Measurements from ENCODE around the gene CHD5.

Gene CHD5

GRCh38 chr1:6057170-6057845, 122.8 kb downstream of the CHD5 start:
- no peaks in the 10 kb centered on the region for H3K9me3 ChIP-seq (ENCODE audit: low read depth, low read length)
- no peak for DNase-seq (ENCODE audit: low read depth, low spot score)
- H3K36me3 ChIP-seq (ENCODE audit: insufficient read depth, low read length), result no peaks in the 10 kb centered on the region
- no peak overlapping the region for H3K9ac ChIP-seq (ENCODE audit: insufficient read length)
- no peak overlapping the region for H3K4me3 ChIP-seq
- no peak for TF ChIP-seq EZH2 (IDR thresholded peaks at IDR 0.05)
- TF ChIP-seq POLR2AphosphoS5 (IDR thresholded peaks at IDR 0.05; ENCODE audit: borderline replicate concordance, low read depth, low read length), result no peak
- H3K27ac ChIP-seq, result no peak overlapping the region

GRCh38 chr1:6056572-6056948, 123.6 kb downstream of the CHD5 start:
- H3K9me3 ChIP-seq (ENCODE audit: low read depth, low read length), result no peaks in the 10 kb centered on the region
- no peak overlapping the region for H3K4me3 ChIP-seq
- no peak for TF ChIP-seq EZH2 (IDR thresholded peaks at IDR 0.05)
- no peak for TF ChIP-seq POLR2AphosphoS5 (IDR thresholded peaks at IDR 0.05; ENCODE audit: borderline replicate concordance, low read depth, low read length)
- no peak for TF ChIP-seq FOXP2 (optimal IDR thresholded peaks at IDR 0.05; ENCODE audit: control extremely low read depth, extremely low read length, insufficient read depth)
- no peaks in the 10 kb centered on the region for H3K36me3 ChIP-seq (ENCODE audit: insufficient read depth, low read length)
- no peak for DNase-seq (ENCODE audit: low read depth, low spot score)
- H3K27ac ChIP-seq, result no peak overlapping the region
- no peak overlapping the region for H3K9ac ChIP-seq (ENCODE audit: insufficient read length)

GRCh38 chr1:6054596-6054995, 125.5 kb downstream of the CHD5 start:
- TF ChIP-seq POLR2AphosphoS5 (IDR thresholded peaks at IDR 0.05; ENCODE audit: borderline replicate concordance, low read depth, low read length) (no peak), FOXP2 (optimal IDR thresholded peaks at IDR 0.05; ENCODE audit: control extremely low read depth, extremely low read length, insufficient read depth) (no peak), EZH2 (IDR thresholded peaks at IDR 0.05) (no peak)
- Histone ChIP-seq H3K9me3 (ENCODE audit: low read depth, low read length) (no peaks in the 10 kb centered on the region), H3K27ac (no peak overlapping the region), H3K36me3 (ENCODE audit: insufficient read depth, low read length) (no peaks in the 10 kb centered on the region), H3K4me3 (no peak overlapping the region), H3K9ac (ENCODE audit: insufficient read length) (no peak overlapping the region)
- no peak for DNase-seq (ENCODE audit: low read depth, low spot score)

- DNase-seq (ENCODE audit: low read depth, low spot score), result no peak
- no peak overlapping the region for H3K9ac ChIP-seq (ENCODE audit: insufficient read length)
- no peak overlapping the region for H3K27ac ChIP-seq
- TF ChIP-seq FOXP2 (optimal IDR thresholded peaks at IDR 0.05; ENCODE audit: control extremely low read depth, extremely low read length, insufficient read depth), result no peak
- TF ChIP-seq EZH2 (IDR thresholded peaks at IDR 0.05), result no peak
- H3K36me3 ChIP-seq (ENCODE audit: insufficient read depth, low read length), result no peaks in the 10 kb centered on the region
- H3K9me3 ChIP-seq (ENCODE audit: low read depth, low read length), result no peaks in the 10 kb centered on the region
- no peak overlapping the region for H3K4me3 ChIP-seq
Measured at GRCh38 chr1:6053206-6053546, 126.9 kb downstream of the CHD5 start.

- H3K36me3 ChIP-seq (ENCODE audit: insufficient read depth, low read length), result no peaks in the 10 kb centered on the region
- no peak overlapping the region for H3K27ac ChIP-seq
- H3K9me3 ChIP-seq (ENCODE audit: low read depth, low read length), result no peaks in the 10 kb centered on the region
- DNase-seq (ENCODE audit: low read depth, low spot score), result peak; percentile 56
- no peak overlapping the region for H3K9ac ChIP-seq (ENCODE audit: insufficient read length)
- TF ChIP-seq EZH2 (IDR thresholded peaks at IDR 0.05), result no peak
- TF ChIP-seq POLR2AphosphoS5 (IDR thresholded peaks at IDR 0.05; ENCODE audit: borderline replicate concordance, low read depth, low read length), result no peak
- TF ChIP-seq FOXP2 (optimal IDR thresholded peaks at IDR 0.05; ENCODE audit: control extremely low read depth, extremely low read length, insufficient read depth), result no peak
- H3K4me3 ChIP-seq, result no peak overlapping the region
Measured at GRCh38 chr1:6052543-6053205, 127.4 kb downstream of the CHD5 start.
